NCI-H146 (cell line): ENCODE data around the gene OSBPL8.

ENCODE experiments used
- DNase-seq: peaks from one replicate; lab custom pipeline; 2025; lab: John Stamatoyannopoulos, UW

OSBPL8 gene, protein sequence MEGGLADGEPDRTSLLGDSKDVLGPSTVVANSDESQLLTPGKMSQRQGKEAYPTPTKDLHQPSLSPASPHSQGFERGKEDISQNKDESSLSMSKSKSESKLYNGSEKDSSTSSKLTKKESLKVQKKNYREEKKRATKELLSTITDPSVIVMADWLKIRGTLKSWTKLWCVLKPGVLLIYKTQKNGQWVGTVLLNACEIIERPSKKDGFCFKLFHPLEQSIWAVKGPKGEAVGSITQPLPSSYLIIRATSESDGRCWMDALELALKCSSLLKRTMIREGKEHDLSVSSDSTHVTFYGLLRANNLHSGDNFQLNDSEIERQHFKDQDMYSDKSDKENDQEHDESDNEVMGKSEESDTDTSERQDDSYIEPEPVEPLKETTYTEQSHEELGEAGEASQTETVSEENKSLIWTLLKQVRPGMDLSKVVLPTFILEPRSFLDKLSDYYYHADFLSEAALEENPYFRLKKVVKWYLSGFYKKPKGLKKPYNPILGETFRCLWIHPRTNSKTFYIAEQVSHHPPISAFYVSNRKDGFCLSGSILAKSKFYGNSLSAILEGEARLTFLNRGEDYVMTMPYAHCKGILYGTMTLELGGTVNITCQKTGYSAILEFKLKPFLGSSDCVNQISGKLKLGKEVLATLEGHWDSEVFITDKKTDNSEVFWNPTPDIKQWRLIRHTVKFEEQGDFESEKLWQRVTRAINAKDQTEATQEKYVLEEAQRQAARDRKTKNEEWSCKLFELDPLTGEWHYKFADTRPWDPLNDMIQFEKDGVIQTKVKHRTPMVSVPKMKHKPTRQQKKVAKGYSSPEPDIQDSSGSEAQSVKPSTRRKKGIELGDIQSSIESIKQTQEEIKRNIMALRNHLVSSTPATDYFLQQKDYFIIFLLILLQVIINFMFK

DNA sequence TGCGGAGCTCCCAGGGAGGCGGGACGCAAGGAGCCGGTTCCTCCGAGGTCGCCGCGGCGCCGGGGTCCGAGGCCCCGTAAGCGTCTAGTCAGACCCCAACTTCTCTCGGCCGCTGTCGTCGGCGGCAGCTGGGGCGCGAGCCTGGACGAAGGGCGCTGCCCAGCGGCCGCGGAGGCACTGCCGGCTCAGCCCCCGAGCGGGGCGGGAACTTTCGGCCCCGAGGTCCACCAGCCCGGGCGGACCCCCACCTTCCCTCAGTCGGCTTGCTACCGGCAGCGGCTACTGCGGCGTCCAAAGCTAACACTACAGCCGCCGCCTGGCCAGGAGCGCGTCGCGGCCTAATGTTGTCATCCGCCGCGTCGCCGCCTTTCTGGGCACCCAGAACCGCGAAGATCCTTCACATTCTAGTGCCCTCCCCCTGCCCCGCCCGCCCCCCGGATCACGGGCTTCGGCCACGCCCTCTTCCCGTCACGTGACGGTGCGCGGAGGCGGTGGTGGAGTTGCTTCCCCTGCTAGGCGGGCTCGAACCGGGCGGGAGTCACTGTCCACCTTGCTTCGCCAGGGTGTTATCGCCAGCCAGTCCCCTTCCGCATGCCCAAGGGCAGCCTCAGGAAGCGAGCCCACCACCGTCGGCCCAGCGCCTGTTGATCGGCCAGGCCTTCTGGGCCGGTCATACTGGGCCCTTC lies at the start of gene OSBPL8:
TSS of gene OSBPL8 (minus strand) at position 372 of the 686 bp plus-strand sequence. CDS start 72,220 bp downstream, outside the sequence.
- peak; percentile 95 for DNase-seq

DNA sequence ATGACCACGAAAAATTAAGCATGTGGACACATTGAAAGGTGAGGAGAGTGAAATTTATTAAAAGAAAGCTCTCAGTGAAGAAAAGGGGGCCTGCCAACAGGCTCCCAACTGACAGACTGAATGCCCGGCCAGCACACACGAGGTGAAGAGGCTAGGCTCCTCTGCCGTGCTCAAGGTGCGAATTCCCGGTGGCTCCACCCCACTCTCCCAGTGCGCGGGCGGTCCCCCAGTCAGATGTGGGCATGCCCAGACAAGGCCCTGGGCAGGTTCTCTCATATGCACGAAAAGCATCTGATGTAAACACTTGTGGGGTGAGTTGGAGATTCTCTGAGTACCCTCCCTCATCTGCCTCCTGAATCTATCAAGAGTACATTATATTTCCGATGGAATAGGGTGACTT lies 48.5 kb upstream of the OSBPL8 start:
- DNase-seq = no peak

DNA sequence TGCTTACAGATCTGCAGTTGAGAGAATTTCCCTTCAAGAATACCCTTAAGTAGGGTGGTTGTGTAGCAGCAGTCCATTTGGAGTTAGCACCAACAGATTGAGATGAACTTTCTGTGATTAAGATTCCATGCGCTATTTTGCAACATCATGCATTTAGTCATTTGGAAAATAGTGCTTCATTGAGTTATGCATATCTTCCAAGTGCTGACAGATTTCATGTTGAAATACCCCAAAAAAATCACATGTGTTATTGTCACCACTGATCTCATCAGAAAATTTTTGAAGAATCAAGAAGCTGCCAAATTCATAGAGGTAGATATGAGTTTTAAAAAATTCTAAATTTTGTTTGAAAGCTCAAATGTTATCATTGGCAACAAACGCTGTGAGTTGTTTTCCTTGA lies 35.5 kb upstream of the OSBPL8 start:
- no peak for DNase-seq

DNA sequence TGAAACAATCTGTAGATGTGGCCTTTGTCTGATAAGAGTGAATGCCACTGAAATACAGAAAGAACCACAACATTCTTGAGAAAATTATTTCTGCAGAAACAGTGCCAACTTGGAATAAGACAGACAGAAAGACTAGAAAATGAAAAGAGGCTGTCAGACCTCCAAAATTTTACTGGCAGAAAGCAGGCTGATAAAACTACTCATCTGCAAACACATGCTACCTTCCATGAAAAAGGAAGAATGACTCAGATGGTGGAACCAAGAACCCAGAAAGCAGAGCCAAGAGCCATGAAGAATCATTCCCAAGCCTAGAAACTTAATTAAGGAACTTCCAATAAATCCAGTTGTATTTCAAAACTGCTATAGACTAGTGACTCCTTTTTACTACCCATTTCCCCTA lies 31.9 kb upstream of the OSBPL8 start:
- DNase-seq = no peak

DNA sequence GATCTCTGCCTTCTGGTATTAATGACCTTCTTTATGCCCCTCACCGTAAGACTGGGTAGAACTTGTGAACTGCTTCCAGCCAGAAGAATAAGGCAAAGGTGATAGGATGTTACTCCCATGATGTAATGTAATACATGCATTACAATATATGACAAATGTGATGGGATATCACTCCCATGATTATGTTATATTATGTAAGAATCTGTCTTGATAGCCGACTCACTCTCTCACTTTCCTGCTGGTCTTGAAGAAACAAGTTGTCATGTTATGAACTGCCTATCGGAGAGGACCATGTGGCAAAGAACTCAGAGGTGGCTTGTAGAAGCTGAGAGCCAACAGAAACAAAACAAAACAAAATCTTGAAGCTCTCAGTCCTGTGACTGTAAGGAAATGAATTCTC lies 30.6 kb upstream of the OSBPL8 start:
- DNase-seq = no peak

DNA sequence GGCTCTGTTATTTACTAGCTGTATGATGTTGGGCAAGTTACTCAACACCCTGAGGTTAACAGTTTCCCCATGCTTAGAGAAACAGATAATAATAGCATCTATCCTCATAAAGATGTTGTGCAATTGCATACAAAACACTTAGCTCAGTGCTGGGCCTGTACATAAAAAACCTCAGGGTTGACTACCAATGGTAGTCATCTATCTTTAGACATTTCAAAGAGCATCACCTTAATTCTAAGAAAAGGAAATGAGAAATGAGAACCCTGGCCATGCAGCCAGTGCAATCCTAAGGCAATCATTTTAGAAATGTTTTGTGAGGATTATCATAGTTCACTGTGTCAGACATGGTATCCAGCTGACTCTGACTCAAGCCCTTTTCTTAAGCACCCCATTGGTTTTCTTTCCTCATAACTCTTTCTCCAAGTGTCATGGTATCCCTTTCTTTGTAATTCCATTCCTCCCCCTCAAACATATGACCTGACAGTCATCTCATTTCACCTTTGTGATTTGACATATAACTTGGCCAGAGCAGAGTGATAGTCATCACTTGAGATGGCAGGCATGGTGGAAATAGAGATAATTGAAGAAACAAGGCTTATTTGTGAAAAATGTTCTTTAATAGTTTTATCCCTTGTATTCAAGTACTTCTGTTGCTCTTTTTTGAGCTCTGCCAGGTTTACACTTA lies 29.5 kb upstream of the OSBPL8 start:
- no peak for DNase-seq

DNA sequence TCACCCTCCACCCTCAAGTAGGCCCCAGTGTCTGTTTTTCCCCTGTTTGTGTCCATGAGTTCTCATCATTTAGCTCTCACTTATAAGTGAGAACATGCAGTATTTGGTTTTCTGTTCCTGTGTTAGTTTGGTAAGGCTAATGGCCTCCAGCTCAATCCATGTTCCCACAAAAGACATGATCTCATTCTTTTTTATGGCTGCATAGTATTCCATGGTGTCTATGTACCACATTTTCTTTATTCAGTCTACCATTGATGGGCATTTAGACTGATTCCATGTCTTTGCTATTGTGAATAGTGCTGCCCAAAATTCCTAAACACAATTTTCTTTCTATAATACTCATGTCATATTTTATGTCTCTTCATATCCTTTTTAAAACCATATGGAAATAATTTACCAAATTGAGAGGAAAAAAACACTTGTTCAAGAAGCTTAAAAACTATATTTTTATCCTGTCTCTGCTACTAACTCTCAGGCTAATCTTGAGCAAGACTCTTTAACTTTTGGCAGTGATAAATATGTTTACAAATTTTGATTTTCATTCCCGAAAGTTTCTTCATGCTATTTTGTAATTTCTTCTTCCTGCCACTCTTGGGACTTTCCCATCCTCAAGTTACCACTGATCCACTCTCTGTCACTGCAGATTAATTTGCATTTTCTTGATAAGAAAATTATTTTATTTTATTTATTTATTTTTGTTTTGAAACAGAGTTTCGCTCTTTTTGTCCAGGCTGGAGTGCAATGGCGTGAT lies 28.0 kb upstream of the OSBPL8 start:
- no peak for DNase-seq

DNA sequence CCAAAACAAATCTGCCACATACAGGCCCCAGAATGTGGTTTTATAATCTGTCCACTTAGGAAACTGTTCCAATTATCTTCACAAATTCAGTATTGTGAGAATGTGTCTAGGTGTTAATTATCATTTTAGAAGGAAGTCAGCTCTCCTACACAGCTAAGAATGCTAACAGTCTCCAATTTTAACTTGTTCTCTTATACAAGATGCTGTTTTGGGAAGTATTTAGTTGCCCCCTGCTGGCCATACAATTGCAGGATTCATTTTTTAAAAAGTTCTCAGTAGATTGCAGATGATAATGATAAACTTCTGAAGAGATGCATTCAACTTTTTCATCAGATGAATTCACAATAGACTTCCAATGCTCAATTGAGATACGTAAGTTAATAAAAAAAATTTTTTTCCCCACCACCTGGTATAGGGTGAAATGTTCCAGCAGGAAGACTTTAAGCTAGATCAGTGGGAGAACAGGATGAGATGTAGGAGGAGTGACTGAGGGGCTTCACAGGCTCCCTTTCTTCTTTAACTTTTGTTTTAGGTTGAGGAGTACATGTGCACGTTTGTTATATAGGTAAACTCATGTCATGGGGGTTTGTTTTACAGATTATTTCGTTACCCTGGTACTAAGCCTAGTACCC lies 27.3 kb upstream of the OSBPL8 start:
- DNase-seq = peak; percentile 26

DNA sequence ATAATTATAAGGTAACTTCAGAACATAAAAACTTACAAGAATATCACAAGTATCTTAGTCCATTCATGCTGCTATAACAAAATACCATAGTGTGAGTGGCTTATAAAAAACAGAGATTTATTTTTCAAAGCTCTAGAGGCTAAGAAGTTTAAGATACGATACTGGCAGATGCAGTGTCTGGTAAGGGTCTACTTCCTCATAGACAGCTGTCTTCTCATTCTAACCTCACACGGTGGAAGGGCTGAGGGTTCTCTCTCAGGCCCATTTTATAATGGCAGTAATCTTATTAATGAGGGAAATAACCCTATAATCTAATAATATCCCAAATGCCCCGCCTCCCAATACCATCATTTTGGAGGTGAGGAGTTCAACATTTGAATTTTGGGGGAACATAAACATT lies 23.7 kb upstream of the OSBPL8 start:
- no peak for DNase-seq

DNA sequence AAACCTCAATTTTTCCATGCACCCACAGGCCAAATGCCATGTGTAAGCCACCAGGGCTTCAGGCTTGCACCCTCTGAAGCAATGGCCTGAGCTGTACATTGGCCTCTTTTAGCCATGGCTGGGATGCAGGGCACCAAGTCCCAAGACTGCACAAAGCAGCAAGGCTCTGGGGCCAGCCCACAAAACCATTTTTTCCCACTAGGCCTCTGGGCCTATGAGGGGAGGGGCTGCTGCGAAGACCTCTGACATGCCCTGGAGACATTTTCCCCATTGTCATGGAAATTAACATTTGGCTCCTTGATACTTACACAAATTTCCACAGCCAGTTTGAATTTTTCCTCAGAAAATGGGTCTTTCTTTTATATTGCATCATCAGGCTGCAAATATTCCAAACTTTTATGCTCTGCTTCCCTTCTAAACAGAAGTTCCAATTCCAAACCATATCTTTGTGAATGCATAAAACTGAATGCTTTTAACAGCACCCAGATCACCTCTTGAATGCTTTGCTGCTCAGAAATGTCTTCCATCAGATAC lies 14.3 kb upstream of the OSBPL8 start:
- DNase-seq = no peak

DNA sequence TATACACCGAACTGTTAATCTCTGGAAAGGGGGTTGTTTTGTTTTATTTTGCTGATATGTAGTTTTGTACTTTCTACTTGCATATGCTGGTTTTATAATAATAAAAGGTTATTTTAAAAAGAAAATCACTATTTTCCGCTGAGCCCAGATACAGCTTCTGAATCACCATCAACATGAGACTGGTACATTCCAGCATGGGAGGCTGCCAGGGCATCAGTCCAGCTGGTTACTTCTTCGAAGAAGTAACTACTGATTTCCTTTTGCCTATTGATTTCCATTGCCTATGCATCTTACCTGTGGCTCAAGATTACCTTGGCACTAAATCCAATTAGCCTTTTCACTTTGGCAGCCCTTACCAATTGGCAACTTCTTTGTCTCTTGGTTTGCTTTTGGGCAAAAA lies 11.7 kb upstream of the OSBPL8 start:
- DNase-seq = no peak

DNA sequence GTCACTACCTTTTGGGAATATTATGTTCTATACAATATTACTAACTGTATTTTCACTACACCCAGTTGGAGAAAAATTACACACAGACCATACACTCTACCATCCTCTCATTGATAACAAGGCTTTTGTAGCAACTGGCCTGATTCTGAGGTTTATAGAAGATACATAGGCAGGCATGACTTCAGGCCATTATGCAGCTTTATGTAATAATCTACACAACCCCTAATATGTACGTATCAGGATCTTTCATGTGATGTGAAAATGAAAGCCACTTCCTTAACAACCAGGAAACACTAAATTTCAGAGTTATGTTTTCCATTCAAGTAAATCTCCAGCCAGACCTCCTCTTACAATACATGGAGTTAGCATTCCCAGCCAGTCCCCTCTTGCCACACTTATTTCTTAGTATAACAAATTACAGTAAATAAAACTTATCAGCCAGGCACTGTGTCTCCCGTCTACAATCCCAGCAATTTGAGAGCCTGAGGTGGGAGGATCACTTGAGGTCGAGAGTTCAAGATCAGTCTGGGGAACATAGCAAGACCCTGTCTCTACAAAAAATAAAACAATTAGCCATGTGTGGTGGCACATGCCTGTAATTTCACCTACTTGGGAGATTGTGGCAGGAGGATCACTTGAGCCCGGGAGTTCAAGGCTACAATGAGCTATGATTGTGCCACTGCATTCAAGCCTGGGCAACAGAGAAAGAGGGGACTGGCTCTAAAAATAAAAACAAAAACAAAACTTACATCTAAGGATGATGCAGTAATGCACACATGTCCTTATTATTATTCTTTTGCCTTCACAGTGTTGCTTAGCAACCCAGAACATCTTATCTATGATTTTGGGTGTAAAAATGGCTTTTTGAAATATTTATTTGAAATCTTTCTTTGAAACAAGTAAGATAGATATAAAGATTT lies 10.4 kb upstream of the OSBPL8 start:
- no peak for DNase-seq

DNA sequence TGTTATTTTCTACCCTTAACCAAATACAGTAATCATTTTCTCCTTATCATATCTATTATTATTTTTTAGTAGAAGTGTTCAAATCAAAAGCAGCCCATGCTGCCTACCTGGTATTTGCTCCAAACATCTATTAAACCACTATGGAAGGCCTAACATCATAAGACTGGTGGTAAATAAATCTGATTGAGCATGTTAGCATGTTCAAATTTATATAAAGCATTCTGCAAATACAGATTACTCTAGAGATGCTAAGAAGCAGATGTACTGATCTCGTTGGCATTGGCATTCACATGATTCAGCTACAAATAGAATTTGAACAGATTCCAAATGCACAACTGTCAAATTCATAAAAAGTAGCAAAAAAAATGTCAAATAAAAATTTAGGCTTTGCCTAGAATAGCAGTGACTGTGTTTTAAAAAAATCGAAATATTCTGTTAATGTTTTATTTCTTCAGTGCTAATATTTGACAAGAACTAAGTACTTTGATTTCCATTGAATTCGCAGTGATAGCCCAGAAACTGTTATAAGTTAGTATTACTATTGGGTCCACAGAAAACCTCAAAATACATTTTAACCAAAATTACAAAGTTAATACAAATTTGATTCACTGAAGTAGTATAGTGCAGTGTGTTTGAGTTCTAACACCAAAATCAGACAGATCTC lies 9.4 kb upstream of the OSBPL8 start:
- no peak for DNase-seq

DNA sequence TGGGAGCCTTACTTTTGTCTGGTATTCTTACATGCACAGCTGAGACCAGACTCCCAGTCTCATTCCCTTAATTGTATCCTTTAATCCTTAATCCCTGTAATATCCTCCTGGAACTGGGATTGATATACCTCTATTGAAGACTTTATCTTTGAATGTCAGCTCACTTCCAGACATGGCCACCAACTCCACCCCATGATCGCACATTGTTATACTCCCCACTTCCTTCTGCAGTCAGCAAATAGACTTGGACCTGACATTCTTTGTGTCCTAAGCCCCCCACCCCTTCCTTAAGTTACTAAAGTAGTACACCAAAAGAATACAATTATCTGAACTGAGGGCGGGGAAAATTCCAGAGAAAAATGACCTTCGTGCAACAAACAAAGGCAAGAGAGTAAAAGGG lies 8.6 kb upstream of the OSBPL8 start:
- DNase-seq = no peak

DNA sequence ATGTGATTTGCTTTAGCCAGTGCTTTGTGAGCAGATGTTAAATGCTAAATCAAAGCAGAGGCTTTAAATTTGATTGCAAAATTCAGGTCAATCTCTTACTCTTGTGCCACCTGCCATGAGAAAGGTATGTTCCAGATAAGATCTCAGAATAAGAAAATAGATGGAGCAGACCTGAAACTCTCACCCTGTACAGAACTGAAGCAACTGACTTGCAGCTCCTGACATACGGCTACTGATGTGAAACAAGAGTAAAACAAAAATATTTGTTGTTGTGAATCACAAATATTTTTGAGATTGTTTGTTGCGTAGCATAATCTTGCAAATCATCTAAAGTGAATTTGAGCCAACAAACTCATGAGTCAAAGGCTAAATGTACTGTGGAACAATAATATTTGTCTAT lies 3.5 kb upstream of the OSBPL8 start:
- no peak for DNase-seq

DNA sequence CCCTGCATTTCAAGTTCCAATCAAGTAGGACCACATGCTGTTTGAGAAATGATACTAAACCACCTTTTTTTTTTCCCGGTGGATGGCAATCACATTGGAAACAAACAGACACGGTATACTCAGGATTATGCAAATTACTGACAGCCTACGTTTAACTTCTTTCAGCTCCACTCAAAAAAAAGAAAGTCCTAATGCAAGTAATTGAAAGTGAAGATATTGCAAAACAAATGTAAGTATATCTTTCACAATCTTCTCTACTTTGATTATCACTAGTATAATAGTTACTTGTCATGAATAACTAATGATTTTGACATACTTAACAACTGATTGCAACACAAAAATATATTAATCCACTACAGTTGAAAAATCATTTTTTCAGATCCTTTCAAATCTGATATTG lies 2.6 kb upstream of the OSBPL8 start:
- no peak for DNase-seq

DNA sequence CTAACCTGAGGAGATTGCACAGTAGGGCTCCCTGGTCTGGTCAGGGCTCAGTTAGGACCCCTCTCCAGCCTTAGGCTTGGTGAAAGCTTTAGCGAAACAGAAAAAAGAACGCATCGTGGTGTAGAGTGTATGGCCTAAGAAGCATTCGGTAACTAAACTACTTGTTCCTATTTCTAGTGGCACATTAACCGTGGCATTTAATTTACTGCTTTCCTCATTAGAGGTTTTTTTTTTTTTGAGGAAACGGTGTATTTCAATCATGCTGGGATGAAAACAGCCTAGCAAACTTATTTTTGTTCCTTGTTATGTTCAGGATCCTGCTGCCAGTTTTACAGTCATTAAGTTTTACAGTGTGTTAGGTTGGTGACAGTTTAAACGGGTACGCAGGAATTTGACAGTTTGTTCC lies 518 bp upstream of the OSBPL8 start:
- no peak for DNase-seq

DNA sequence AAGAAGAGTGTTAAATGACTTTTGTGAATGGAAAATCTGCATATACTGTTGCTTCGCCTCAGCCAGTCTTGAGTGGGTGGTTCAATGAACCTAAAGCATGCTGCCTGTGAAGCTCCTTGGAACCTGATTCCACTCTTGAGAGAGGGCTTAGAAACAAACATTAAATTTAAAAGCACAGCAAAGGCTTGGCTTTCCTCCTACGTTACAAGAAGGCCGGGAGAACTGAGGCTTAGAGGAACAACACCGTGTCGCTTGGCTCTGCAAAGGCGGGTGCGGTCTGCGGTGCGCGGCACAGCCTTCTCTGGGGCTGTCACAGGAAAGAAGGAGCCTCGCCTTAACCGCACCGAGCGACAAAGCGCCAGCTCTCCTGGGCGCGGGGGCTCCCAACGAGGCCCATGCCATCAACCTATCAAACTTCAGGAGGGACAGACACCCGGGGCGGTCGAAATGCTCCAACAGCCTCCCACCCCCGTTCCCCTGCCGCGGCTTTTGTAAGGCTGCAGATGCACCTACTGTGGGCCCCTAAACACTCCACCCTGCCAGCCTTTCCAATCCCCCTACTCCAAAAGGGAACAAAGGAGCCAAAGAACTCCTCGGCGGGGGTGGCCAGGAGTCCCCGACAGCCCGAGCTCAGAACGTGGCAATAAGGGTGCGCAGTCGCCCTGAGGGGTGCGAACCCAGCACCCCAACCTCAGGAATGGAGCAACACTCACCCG lies 729 bp downstream of the OSBPL8 start:
- peak; percentile 81 for DNase-seq
